Type B pancreatic cell (in vitro differentiated cells): ENCODE measurements around the gene SURF6. TPM values are rescaled to one million over a fixed set of nuclear protein-coding genes. Genes with fewer than 3 reads are reported as not detected.
A peak's percentile ranks its signal among the peaks of the same experiment; 100 is the strongest.
"Not testable (repeated sequence)": the region's sequence is repeated elsewhere in the genome, so short reads cannot be mapped to it uniquely, and the experiment has no call there.

Experiments used
- DNase-seq: peaks from one replicate; pipeline ENCODE4 v3.0.0; 2021; ENCODE audit warnings: mixed read lengths; ENCODE audit not compliant: unreplicated experiment; ENCODE audit errors: extremely low spot score
- H3K27ac Mint-ChIP-seq: 2 replicates; pipeline ENCODE4 v1.8.0; 2021; ENCODE audit warnings: mild to moderate bottlenecking, mixed read lengths
- H3K27me3 Mint-ChIP-seq: 2 replicates; pipeline ENCODE4 v1.8.0; 2021; ENCODE audit warnings: mixed read lengths
- H3K36me3 Mint-ChIP-seq: 2 replicates; pipeline ENCODE4 v1.8.0; 2021; ENCODE audit warnings: mixed read lengths
- H3K4me1 Mint-ChIP-seq: one replicate; pipeline ENCODE4 v1.8.0; 2021; ENCODE audit warnings: mixed read lengths; ENCODE audit not compliant: unreplicated experiment
- H3K4me3 Mint-ChIP-seq: 2 replicates; pipeline ENCODE4 v1.8.0; 2021; ENCODE audit warnings: mild to moderate bottlenecking, mixed read lengths
- H3K9me3 Mint-ChIP-seq: 2 replicates; pipeline ENCODE4 v1.8.0; 2021; ENCODE audit warnings: mixed read lengths
- CTCF ChIP-seq: fragments of 200-600 bp; sonication (generic); conservative IDR thresholded peaks from 2 replicates; pipeline ENCODE4 v1.5.0; 2021; ENCODE audit warnings: antibody characterized with exemption, mild to moderate bottlenecking
- total RNA-seq: library from RNA; stranded (reverse); gene quantifications from 2 replicates; pipeline ENCODE4 v1.2.1, GENCODE V29; 2021; ENCODE audit warnings: low replicate concordance

The SURF6 gene
- total RNA-seq, 1 donor from 2014 or later = 24.9 TPM

- DNase-seq = peak; percentile 56
- no peaks in the 10 kb centered on the region for H3K36me3 Mint-ChIP-seq
- H3K27me3 Mint-ChIP-seq = peaks cover 20% of the 10 kb centered on the region
- peaks cover 6% of the 10 kb centered on the region for H3K9me3 Mint-ChIP-seq
- no peak overlapping the region for H3K27ac Mint-ChIP-seq
- TF ChIP-seq CTCF = no peak
- H3K4me3 Mint-ChIP-seq = no peak overlapping the region
- no peaks in the 10 kb centered on the region for H3K4me1 Mint-ChIP-seq
Measured at GRCh38 chr9:133304477-133305377, 31.3 kb downstream of the SURF6 start.

GRCh38 chr9:133304158-133304470 lies 31.9 kb downstream of the SURF6 start:
- H3K9me3 Mint-ChIP-seq = no peaks in the 10 kb centered on the region
- DNase-seq = peak; percentile 64
- no peaks in the 10 kb centered on the region for H3K4me1 Mint-ChIP-seq
- no peak overlapping the region for H3K27ac Mint-ChIP-seq
- H3K4me3 Mint-ChIP-seq = no peak overlapping the region
- TF ChIP-seq CTCF = no peak
- H3K27me3 Mint-ChIP-seq = peaks cover 18% of the 10 kb centered on the region
- no peaks in the 10 kb centered on the region for H3K36me3 Mint-ChIP-seq

GRCh38 chr9:133303266-133304157 lies 32.5 kb downstream of the SURF6 start:
- H3K27ac Mint-ChIP-seq = no peak overlapping the region
- H3K36me3 Mint-ChIP-seq = no peaks in the 10 kb centered on the region
- no peak for TF ChIP-seq CTCF
- H3K9me3 Mint-ChIP-seq = no peaks in the 10 kb centered on the region
- H3K4me3 Mint-ChIP-seq = no peak overlapping the region
- H3K4me1 Mint-ChIP-seq = no peaks in the 10 kb centered on the region
- peaks cover 18% of the 10 kb centered on the region for H3K27me3 Mint-ChIP-seq
- peak; percentile 58 for DNase-seq

- H3K4me1 Mint-ChIP-seq = no peaks in the 10 kb centered on the region
- peaks cover 14% of the 10 kb centered on the region for H3K27me3 Mint-ChIP-seq
- DNase-seq = peak; percentile 34
- H3K9me3 Mint-ChIP-seq = no peaks in the 10 kb centered on the region
- no peak overlapping the region for H3K4me3 Mint-ChIP-seq
- H3K36me3 Mint-ChIP-seq = no peaks in the 10 kb centered on the region
- no peak for TF ChIP-seq CTCF
- no peak overlapping the region for H3K27ac Mint-ChIP-seq
Measured at GRCh38 chr9:133301253-133302230, 34.4 kb downstream of the SURF6 start.

- DNase-seq = peak; percentile 57
- peaks cover 18% of the 10 kb centered on the region for H3K27me3 Mint-ChIP-seq
- not testable (repeated sequence) for H3K36me3 Mint-ChIP-seq, H3K4me3 Mint-ChIP-seq, H3K4me1 Mint-ChIP-seq, H3K27ac Mint-ChIP-seq, H3K9me3 Mint-ChIP-seq
Measured at GRCh38 chr9:133299996-133300395, 36.0 kb downstream of the SURF6 start.
